ENCODE results near the gene DDX49. TPM values are rescaled to one million over a fixed set of nuclear protein-coding genes. Genes with fewer than 3 reads are reported as not detected.

The DDX49 gene
- total and polyA plus RNA-seq, 2 of the 4 experiments (the other 2 are of a cell fraction), result 50.9 to 52.1 TPM

- peak overlapping the region; percentile 66; the same call in 1 of the 2 replicates for H2BK20ac ChIP-seq (ENCODE audit: low read depth, low read length)
- H3K79me1 ChIP-seq (ENCODE audit: low read depth in 1 of 2, low read length in 2 of 2), result no peaks in the 10 kb centered on the region
- DNase-seq (no peak), ATAC-seq (ENCODE audit: low read depth) (no peak)
- no peak overlapping the region for H3K14ac ChIP-seq (replicated peaks; ENCODE audit: low read depth, low read length)
- no TSS peak for BruUV-seq (replicated peaks)
- peak overlapping the region; percentile 0; the same call in 1 of the 2 replicates for H3K4ac ChIP-seq (ENCODE audit: low read depth, low read length)
- H2BK5ac ChIP-seq (ENCODE audit: low read depth, low read length, poor library complexity, severe bottlenecking), result no peak overlapping the region
- no peak overlapping the region for H3K56ac ChIP-seq (ENCODE audit: extremely low read depth, insufficient read depth, low read length)
- no peaks in the 10 kb centered on the region for H3K9me1 ChIP-seq (ENCODE audit: insufficient read depth, low read length)
- no peaks in the 10 kb centered on the region for H4K20me1 ChIP-seq (ENCODE audit: insufficient read depth, low read length)
- CTCF ChIA-PET, result interaction anchor here (0.6 kb wide), 1 partner anchor 78 kb away, joined by 3 read pairs; no protein-coding TSS in a partner anchor
- H3K9me3 ChIP-seq (ENCODE audit: control insufficient read depth, insufficient read depth, low read length), result no peaks in the 10 kb centered on the region
- no peak overlapping the region for H3K27ac ChIP-seq (ENCODE audit: insufficient read depth, low read length)
- TF ChIP-seq ELK1 (IDR thresholded peaks at IDR 0.05; ENCODE audit: borderline replicate concordance, low read depth, low read length), result no peak
- no peak for TF ChIP-seq FOS (IDR thresholded peaks at IDR 0.05; ENCODE audit: low read depth, low read length)
- TF ChIP-seq USF2 (IDR thresholded peaks at IDR 0.05; ENCODE audit: low read depth, low read length), result no peak
- TF ChIP-seq SMC3 (IDR thresholded peaks at IDR 0.05; ENCODE audit: low read depth, low read length), result no peak
- TF ChIP-seq MAZ (IDR thresholded peaks at IDR 0.05; ENCODE audit: borderline replicate concordance, low read depth, low read length), result no peak
- no peak for TF ChIP-seq CEBPB (IDR thresholded peaks at IDR 0.05; ENCODE audit: low read depth, low read length)
- TF ChIP-seq BHLHE40 (IDR thresholded peaks at IDR 0.05; ENCODE audit: low read depth, low read length), result no peak
- no peak for TF ChIP-seq CTCF (conservative IDR thresholded peaks at IDR 0.05; ENCODE audit: low read depth, low read length)
- no peak for TF ChIP-seq RAD21 (IDR thresholded peaks at IDR 0.05; ENCODE audit: low read length)
- no peak for TF ChIP-seq POLR2A (IDR thresholded peaks at IDR 0.05; ENCODE audit: low read depth, low read length)
- TF ChIP-seq MXI1 (IDR thresholded peaks at IDR 0.05; ENCODE audit: borderline replicate concordance, low read depth, low read length), result no peak
- no peak for TF ChIP-seq RCOR1 (IDR thresholded peaks at IDR 0.05; ENCODE audit: insufficient replicate concordance, low read length)
- no peak for TF ChIP-seq RFX5 (IDR thresholded peaks at IDR 0.05; ENCODE audit: low read depth, low read length)
- TF ChIP-seq MAFK (IDR thresholded peaks at IDR 0.05; ENCODE audit: low read depth, low read length), result no peak
- TF ChIP-seq CHD1 (IDR thresholded peaks at IDR 0.05; ENCODE audit: low read depth, low read length), result no peak
- no peak for TF ChIP-seq NFE2L2 (IDR thresholded peaks at IDR 0.05; ENCODE audit: low read depth, low read length)
- dilution Hi-C loops (cut with HindIII; ENCODE audit: low sequenced_read_pairs, unreplicated experiment) (no loop called here), intact Hi-C loops (cut with micrococcal nuclease) (no loop called here), in situ Hi-C loops (cut with MboI; ENCODE audit: low sequenced_read_pairs) (no loop called here)
- H4K8ac ChIP-seq (ENCODE audit: low read depth in 2 of 2, low read length in 2 of 2), result no peak overlapping the region; a peak in 1 of 4 replicates
- whole genome bisulfite sequencing, 2 experiments (ENCODE audit: extremely low coverage in 2 of 2, insufficient read length in 1 of 2), result 93% methylated on average over 2 of the region's 5 CpGs; no CpG with 5 or more reads in 1 of the 2 experiments
- H3K9ac ChIP-seq (ENCODE audit: low read depth, low read length), result no peak overlapping the region
- H2AK9ac ChIP-seq (replicated peaks; ENCODE audit: low read depth, low read length, poor library complexity), result no peak overlapping the region
- H3K18ac ChIP-seq (ENCODE audit: low read depth, low read length), result no peak overlapping the region
- H2BK120ac ChIP-seq (ENCODE audit: low read depth, low read length), result no peak overlapping the region; the same call in 1 of the 2 replicates
- H3K23ac ChIP-seq (ENCODE audit: low read depth, low read length), result no peak overlapping the region
- H3K4me3 ChIP-seq (ENCODE audit: insufficient read depth, low read depth, low read length), result no peak overlapping the region
- H2BK15ac ChIP-seq (ENCODE audit: low read depth, low read length), result no peak overlapping the region
- H4K5ac ChIP-seq (ENCODE audit: low read depth, low read length), result no peak overlapping the region
- H4K91ac ChIP-seq (ENCODE audit: insufficient read depth, low read depth, low read length), result no peak overlapping the region
- no peak overlapping the region for H2AFZ ChIP-seq (replicated peaks; ENCODE audit: low read length, poor library complexity)
- POLR2A ChIA-PET (ENCODE audit: unreplicated experiment), result no interaction called here
- no peaks in the 10 kb centered on the region for H3K27me3 ChIP-seq (ENCODE audit: control insufficient read depth, insufficient read depth, low read length)
- H2AK5ac ChIP-seq (ENCODE audit: low read depth, low read length), result peak overlapping the region; percentile 15
- no peak overlapping the region for H3K4me2 ChIP-seq (ENCODE audit: low read depth, low read length)
- peaks cover 9% of the 10 kb centered on the region for H3K4me1 ChIP-seq (ENCODE audit: control insufficient read depth, insufficient read depth, low read length)
- H3K36me3 ChIP-seq (ENCODE audit: control insufficient read depth, insufficient read depth, low read length), result no peaks in the 10 kb centered on the region
These were observed 53.3 kb downstream of the DDX49 start for GRCh38 chr19:18972851-18973250.
